BJ (cell line): ENCODE results near the gene AXIN2. TPM values are rescaled to one million over a fixed set of nuclear protein-coding genes. Genes with fewer than 3 reads are reported as not detected.
A peak's percentile ranks its signal among the peaks of the same experiment; 100 is the strongest.

ENCODE experiments used
- CTCF ChIA-PET: fragments of 350-600 bp; formaldehyde crosslinking; extraction: SDS; loops from one replicate; lab custom pipeline; 2021; ENCODE audit warnings: antibody characterized with exemption, inconsistent platforms; lab: Yijun Ruan, JAX
- POLR2A ChIA-PET: fragments of 300-600 bp; sonication (Branson Sonifier 250); formaldehyde crosslinking; extraction: SDS; loops from one replicate; lab custom pipeline; 2021; ENCODE audit warnings: antibody characterized with exemption; lab: Charles Lee
- DNase-seq: peaks from one replicate; pipeline ENCODE4 v3.0.0-alpha.2; 2011; ENCODE audit warnings: low read depth
- H3K27me3 ChIP-seq: 2 replicates; pipeline ENCODE4 v1.6.0; 2011; ENCODE audit warnings: low read length; ENCODE audit not compliant: control insufficient read depth, insufficient read depth
- H3K36me3 ChIP-seq: 2 replicates; pipeline ENCODE4 v1.5.1; 2011; ENCODE audit warnings: low read length; ENCODE audit not compliant: control insufficient read depth, insufficient read depth
- H3K4me3 ChIP-seq: 2 replicates; pipeline ENCODE4 v1.5.1; 2011; ENCODE audit warnings: low read depth, mild to moderate bottlenecking, control low read depth, low read length
- polyA plus RNA-seq: library from polyadenylated mRNA; depleted of rRNA; stranded (reverse); fragments of >200 nt; gene quantifications from 2 replicates; pipeline ENCODE4 v1.2.3, GENCODE V29; 2011
- TF ChIP-seq, protein P1 (sequence below): IDR thresholded peaks from 2 replicates; pipeline ENCODE4 v1.5.1; 2011; ENCODE audit warnings: low read depth, mild to moderate bottlenecking, control low read depth, inconsistent platforms, low read length, moderate library complexity; ENCODE audit not compliant: insufficient read depth

The AXIN2 gene
- polyA plus RNA-seq, 1 experiment: 1.3 TPM

DNA sequence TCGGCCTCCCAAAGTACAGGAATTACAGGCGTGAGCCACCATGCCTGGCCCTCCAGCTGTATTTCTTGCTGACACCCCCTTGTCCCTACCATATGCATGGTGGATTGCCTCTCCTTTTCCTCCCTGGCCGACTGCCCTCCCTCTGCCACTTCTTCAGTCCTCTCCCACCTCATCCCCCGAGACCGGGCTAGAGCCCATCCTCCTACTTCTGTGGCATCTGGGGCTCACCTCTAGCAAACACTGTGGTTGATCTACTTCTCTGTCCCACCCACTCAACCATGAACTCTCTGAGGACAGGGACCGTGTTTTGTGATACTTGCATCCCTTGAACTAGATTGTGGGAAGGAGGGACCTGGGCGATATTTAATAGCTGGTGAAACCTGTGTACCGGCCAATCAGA lies 7.5 kb upstream of the AXIN2 start:
- POLR2A ChIA-PET: no interaction called here
- CTCF ChIA-PET: interaction anchor here (1.2 kb wide), 1 partner anchor 373 kb away, joined by 3 read pairs; no protein-coding TSS in a partner anchor
- TF ChIP-seq, protein P1, sequence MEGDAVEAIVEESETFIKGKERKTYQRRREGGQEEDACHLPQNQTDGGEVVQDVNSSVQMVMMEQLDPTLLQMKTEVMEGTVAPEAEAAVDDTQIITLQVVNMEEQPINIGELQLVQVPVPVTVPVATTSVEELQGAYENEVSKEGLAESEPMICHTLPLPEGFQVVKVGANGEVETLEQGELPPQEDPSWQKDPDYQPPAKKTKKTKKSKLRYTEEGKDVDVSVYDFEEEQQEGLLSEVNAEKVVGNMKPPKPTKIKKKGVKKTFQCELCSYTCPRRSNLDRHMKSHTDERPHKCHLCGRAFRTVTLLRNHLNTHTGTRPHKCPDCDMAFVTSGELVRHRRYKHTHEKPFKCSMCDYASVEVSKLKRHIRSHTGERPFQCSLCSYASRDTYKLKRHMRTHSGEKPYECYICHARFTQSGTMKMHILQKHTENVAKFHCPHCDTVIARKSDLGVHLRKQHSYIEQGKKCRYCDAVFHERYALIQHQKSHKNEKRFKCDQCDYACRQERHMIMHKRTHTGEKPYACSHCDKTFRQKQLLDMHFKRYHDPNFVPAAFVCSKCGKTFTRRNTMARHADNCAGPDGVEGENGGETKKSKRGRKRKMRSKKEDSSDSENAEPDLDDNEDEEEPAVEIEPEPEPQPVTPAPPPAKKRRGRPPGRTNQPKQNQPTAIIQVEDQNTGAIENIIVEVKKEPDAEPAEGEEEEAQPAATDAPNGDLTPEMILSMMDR: no peak
- Histone ChIP-seq H3K36me3 (no peaks in the 10 kb centered on the region), H3K4me3 (no peak overlapping the region), H3K27me3 (no peaks in the 10 kb centered on the region)
- no peak for DNase-seq

DNA sequence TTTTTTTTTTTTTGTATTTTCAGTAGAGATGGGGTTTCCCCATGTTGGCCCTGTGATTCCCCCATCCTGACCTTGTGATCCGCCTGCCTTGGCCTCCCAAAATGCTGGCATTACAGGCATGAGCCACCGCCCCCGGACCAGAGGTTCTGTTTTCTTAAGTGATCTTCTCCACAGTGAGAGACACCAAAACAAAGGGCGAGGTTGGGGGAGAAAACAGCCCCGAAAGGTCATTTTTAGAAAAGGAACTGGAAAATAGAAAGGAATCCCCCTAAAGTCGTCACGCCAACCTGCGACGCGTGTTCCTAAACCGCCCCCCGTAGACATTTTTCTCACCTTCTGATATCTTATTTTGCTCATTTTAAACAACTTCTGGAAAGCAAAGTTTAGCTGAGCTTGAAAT lies 6.1 kb upstream of the AXIN2 start:
- no peak for DNase-seq
- TF ChIP-seq, protein P1: no peak
- H3K27me3 ChIP-seq: no peaks in the 10 kb centered on the region
- ChIA-PET POLR2A (no interaction called here), CTCF (interaction anchor here (0.6 to 0.7 kb wide), 3 partner anchors 17 to 755 kb away, joined by 3 to 5 read pairs (median 3); no protein-coding TSS in a partner anchor)
- H3K36me3 ChIP-seq: no peaks in the 10 kb centered on the region
- no peak overlapping the region for H3K4me3 ChIP-seq

DNA sequence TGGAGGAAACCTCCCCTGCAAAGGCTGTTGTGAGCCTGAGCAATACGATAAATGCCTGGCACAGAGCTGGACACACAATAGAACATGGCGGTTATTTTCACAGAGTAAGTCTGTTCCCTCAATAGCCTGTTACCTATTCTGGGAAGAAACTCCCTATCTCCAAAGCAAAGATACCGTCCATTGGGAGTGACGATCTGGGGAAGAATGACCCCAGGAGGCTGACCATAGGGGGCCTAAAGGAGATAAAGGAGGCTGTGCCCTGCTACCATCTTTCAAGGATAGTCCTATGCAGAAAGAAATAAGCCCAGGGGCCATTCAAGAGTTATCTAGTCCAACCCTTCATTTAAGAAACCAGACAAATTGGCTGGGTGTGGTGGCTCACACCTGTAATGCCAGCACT lies 4.1 kb upstream of the AXIN2 start:
- TF ChIP-seq, protein P1: no peak
- H3K36me3 ChIP-seq: no peaks in the 10 kb centered on the region
- POLR2A ChIA-PET: no interaction called here
- no peak overlapping the region for H3K4me3 ChIP-seq
- CTCF ChIA-PET: interaction anchor here (0.5 to 1.8 kb wide), 4 partner anchors 8 to 262 kb away, joined by 3 to 5 read pairs (median 4); no protein-coding TSS in a partner anchor
- no peaks in the 10 kb centered on the region for H3K27me3 ChIP-seq
- no peak for DNase-seq

DNA sequence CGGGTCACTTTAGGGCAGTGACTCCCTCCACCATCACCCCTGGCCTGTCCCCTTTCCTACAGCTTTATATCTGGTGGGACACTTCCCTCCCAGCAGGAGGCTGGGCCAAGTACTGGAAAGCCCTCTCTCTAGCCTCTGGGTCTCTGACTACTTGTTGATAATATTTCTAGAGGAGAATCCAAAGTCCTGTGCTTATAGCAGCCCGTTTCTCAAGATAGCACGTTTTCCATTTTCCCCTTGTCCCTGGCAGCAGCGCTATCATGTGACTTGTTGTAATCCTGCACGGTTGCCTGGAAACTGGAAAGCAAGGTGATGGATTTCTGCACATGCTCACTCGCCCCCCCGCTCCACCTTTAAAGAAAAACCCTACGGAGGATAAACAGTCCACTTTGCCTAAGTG lies 3.3 kb upstream of the AXIN2 start:
- ChIA-PET POLR2A (no interaction called here), CTCF (interaction anchor here (1.8 kb wide), 1 partner anchor 9 kb away, joined by 5 read pairs; no protein-coding TSS in a partner anchor)
- no peaks in the 10 kb centered on the region for H3K36me3 ChIP-seq
- H3K4me3 ChIP-seq: no peak overlapping the region
- DNase-seq: no peak
- H3K27me3 ChIP-seq: no peaks in the 10 kb centered on the region
- TF ChIP-seq, protein P1: no peak

DNA sequence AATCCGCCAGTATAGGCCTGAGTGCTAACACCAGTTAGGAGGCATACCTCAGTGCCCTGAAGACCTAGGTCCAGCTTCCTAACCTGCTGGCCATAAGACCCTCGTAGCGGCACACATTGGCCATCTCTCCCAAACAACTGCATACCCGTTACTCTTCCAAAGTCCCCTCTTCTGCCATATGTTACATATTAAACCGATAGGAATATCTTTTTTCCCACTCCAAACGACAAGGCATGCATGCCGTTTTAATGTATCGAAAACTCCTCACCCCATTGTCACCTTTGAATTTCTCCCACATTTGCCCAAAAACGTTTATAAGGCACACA lies 721 bp upstream of the AXIN2 start:
- CTCF ChIA-PET: no interaction called here
- Histone ChIP-seq H3K4me3 (peak overlapping the region; percentile 66), H3K27me3 (peaks cover 11% of the 10 kb centered on the region), H3K36me3 (no peaks in the 10 kb centered on the region; the same call in 1 of the 2 replicates)
- TF ChIP-seq, protein P1: no peak
- DNase-seq: no peak
- POLR2A ChIA-PET: no interaction called here
